Myocyte (in vitro differentiated cells): ENCODE measurements around the gene ITGB1BP1. TPM values are rescaled to one million over a fixed set of nuclear protein-coding genes. Genes with fewer than 3 reads are reported as not detected.

Experiments
- DNase-seq: peaks from one replicate; pipeline ENCODE4 v3.0.0-alpha.2; 2012; ENCODE audit warnings: low read depth
- polyA plus RNA-seq: library from polyadenylated mRNA; unstranded; fragments of >200 nt; gene quantifications from one replicate; pipeline ENCODE4 v1.2.1, GENCODE V29; 2012; ENCODE audit warnings: missing spikeins
- total RNA-seq: library from RNA; depleted of rRNA; stranded (reverse); fragments of >200 nt; gene quantifications from 2 replicates; pipeline ENCODE4 v1.2.3, GENCODE V29; 2014

Gene ITGB1BP1, protein sequence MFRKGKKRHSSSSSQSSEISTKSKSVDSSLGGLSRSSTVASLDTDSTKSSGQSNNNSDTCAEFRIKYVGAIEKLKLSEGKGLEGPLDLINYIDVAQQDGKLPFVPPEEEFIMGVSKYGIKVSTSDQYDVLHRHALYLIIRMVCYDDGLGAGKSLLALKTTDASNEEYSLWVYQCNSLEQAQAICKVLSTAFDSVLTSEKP
- 45.9 and 47.4 TPM in 2 replicates for total RNA-seq
- polyA plus RNA-seq, result 186 TPM

- DNase-seq, result peak; percentile 99
Measured at GRCh38 chr2:9423100-9423921, at the start of gene ITGB1BP1, which contains the start of gene CPSF3. ITGB1BP1 (minus strand) TSS chr2:9423528; CDS start chr2:9418697, 4,831 bp downstream. CPSF3 (plus strand) TSS chr2:9423654; CDS start chr2:9423774, 120 bp downstream.

- DNase-seq, result no peak
Measured at GRCh38 chr2:9472511-9472910, 49.2 kb upstream of the ITGB1BP1 start.

GRCh38 chr2:9471206-9471605, 47.9 kb upstream of the ITGB1BP1 start:
- no peak for DNase-seq

DNA sequence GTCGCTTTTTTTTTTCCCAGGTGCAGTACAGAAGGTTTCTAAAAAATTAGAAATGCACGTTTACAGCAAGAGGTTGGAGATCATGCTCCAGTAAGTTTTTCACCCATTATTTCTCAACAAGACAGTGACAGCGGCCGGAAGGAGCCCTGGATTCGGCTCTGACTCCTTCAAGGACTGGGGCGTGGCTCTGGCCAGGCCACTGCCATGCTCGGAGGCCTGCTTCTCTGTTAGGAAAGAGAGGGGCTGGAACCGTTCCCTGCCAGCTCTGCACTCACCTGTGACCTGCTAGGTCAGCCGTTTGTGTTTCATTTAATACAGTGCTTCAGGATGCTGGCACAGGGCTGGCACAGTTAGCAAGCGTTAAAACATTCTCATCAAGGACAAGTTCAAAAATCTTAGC, 44.4 kb upstream of the ITGB1BP1 start:
- DNase-seq, result no peak

DNA sequence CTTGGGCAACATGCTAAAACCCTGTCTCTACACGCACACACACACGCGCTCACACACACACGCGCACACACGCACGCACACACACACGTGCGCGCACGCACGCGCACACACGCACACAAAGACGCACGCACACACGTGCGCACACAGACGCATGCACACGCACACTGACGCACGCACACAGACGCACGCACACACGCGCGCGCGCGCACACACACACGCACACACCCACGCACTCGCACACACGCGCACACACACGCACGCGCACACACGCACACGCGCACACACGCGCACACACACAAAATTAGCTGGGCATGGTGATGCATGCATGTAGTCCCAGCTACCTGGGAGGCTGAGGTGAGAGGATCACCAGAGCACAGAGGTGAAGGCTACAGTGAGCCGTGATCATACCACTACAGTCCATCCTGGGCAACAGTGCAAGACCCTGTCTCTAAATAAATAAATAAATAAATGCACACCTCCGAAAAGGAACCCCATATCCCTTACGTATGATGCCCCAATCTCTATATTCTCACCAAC, 42.9 kb upstream of the ITGB1BP1 start:
- DNase-seq, result no peak

DNA sequence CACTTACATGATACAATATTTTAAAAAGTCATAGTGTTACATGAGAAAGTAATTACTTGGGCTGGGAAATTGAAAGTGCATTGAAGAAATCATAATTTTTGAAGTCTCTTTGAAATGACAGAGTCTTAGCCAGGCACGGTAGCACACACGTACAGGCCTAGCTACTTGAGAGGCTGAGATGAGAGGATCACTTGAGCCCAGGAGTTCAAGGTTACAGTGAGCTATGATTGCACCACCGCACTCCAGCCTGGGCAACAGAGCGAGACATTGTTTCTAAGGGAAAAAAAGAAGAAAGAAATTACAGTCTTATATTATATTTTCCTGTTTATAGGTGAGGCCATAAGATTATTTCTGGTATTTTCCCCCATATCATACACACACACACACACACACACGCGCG, 41.8 kb upstream of the ITGB1BP1 start:
- no peak for DNase-seq

DNA sequence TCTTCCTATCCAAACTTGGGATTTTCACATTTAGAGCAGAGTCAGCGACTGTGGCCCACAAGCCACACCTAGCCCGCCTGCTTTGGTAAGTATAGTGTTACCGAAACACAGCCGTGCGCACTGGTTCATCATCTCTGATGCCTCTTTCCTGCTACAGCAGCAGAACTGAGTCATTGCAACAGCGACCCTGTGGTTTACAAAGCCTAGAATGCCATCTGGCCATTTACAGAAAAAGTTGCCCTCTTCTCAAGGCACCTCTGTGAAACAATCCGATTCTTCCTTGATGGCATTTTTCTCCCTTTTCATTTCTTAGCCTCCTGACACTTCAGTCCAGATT, 40.3 kb upstream of the ITGB1BP1 start:
- peak; percentile 87 for DNase-seq

DNA sequence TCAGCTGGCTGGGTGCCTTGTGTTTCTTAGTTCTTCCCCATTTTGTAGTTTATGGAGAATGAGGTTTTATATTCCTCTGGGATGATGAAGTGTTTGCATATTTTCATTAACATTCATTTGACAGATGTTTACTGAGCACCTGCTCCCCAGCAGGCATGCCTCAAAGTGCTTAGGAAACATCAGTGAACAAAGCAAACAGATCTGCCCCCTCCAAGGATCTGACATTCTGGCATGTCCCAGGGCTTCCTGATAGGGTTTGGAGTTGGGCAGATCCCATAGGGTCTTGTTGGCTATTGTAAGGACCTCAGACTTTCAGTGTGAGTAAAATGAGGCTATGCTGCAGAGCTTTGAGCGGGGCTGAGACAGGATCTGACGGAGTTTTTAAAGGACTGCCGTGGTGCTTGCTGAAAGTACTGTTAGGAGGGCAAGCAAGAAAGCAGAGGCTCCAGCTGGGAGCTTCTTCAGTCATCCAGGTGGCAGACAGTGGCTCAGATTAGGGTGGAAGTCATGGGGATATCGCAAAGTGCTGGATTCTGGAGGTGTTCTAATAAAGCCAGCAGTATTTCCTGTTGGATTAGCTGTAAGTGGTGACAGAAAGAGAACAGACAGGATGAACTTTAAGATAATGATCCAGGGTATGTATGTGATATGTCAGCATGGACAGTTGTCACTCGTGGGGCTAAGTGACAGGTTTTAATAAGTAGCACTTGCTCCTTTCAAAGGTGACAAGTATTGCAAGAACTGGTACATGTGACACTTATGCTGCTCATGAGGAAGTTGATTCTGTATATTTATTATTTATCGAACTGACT, 39.8 kb upstream of the ITGB1BP1 start:
- peak; percentile 43 for DNase-seq

- no peak for DNase-seq
Measured at GRCh38 chr2:9462313-9462712, 39.0 kb upstream of the ITGB1BP1 start.

- no peak for DNase-seq
Measured at GRCh38 chr2:9461079-9461478, 37.8 kb upstream of the ITGB1BP1 start.

GRCh38 chr2:9460441-9461017, 37.2 kb upstream of the ITGB1BP1 start:
- no peak for DNase-seq

DNA sequence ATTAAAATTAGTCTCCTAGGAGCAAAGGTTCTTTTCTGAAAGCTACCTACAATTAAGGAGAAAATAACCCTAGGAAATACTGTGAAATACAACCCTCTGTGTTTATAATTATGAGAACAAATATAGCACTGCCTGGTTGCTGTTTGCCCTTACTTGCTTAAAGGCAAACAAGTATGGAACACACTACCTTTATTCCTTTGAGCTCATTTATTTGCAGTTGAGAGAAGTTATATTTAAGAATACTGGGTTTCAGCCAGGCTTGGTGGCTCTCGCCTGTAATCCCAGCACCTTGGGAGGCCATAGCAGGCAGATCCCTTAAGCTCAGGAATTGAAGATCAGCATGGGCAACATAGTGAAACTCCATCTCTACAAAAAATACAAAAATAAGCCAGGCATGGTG, 27.9 kb upstream of the ITGB1BP1 start:
- DNase-seq, result no peak

DNA sequence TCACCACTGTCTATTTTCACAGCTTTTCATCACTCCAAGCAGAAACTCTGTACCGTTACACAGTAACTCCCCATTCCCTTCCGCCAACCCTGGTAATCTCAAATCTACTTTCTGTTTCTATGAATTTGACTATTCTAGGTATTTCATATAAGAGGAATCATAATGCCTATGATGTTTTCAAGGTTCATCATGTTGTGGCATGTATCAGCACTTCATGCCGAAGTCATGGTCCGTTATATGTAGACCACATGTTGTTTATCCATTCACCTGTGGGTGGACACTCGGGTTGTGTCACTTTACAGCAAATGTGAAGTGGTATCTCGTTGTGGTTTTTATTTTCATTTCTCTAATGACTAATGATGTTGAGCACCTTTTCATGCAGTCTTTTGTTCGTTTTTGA, 21.8 kb upstream of the ITGB1BP1 start:
- no peak for DNase-seq

DNA sequence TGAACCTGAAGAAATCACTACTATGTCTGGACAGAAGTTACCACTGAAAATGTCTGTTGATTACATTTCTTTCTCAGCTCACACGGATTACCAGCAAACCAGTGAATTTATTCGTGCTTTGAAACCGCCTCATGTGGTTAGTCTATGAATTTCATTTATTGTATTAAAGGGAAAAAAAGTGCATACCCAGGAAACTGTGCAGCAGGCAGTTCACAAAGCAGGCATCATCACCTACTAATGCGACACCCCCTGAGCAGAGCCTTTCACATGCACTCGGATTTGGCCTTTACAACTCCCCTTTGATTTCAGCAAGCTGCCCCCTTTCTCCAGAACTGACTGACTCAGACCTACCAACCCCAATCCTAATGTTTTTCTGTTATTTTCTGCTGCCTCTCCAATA, 20.2 kb upstream of the ITGB1BP1 start:
- no peak for DNase-seq

- no peak for DNase-seq
Measured at GRCh38 chr2:9441556-9441955, 18.2 kb upstream of the ITGB1BP1 start.

- no peak for DNase-seq
Measured at GRCh38 chr2:9440058-9440727, 16.9 kb upstream of the ITGB1BP1 start.

DNA sequence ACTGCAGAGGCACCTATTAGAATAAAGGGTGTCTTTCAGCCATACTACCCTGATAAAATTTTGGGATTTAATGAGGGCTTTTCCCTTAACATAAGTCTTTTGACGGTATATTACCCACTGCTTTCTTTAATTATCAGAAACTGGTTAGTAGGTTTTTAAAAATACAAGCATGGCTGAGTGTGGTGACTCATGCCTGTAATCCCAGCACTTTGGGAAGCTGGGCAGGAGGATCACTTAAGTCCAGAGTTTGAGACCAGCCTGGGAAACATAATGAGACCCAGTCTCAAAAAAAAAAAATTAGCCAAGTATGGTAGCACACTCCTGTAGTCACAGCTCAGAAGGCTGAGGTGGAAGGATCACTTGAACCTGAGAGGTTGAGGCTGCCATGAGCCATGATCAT, 16.2 kb upstream of the ITGB1BP1 start:
- DNase-seq, result no peak

DNA sequence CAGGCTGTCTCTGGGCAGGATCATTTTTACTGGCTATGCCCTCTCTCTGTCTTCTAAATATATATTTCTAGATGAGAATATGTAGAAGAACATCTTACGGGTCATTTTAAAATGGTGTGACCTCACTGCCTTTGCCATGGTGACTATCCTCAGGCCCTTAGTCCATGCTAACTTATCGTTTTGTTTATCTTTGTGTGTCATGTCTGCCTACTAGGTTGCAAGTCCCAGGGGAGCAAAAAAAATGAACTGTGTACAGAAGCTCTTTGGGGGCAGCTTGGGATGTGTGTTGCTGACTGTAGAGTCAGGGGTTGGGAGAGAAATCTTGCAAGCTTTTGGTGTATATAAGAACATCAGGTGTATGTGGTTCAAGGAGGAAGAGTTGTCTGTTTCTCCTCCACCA, 11.2 kb upstream of the ITGB1BP1 start:
- no peak for DNase-seq

DNA sequence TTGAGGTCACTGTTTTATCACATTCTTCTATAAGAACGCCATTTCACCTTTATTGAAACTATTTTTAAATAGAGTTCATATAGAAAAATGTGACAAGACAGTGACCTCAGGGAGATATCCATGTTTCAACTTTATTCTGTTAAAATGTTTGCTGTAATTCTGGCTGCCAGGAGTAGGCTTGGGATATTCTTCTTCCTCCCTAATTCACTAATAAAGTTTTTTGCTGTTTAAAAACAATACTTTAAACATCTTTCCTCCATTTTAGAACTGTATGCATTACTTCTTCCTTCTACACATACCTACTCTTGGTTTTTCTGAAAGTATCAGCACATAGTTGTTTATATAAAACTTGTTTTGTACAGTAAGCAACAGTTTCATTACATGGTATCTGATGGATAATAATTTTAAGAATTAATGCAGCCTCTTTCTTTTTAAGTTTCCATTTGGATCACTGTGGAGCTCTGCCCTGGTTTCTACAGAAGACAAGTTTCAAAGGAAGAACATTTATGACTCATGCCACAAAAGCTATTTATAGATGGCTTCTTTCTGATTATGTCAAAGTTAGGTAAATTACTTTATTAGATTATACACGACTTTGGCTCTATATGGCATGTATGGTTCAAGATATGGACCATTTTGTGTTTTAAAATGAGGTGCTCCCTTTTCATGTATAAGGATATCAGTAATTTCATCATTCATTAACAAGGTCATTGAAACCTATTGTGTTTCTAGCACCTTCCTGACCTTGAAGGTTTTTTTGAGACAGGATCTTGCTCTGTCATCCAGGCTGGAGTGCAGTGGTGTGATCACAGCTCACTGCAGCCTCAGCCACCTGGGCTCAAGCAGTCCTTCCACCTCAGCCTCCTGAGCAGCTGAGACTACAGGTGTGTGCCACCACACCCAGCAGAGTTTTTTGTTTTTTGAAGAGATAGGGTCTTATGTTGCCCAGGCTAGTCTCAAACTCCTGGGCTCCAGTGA, 7.3 kb upstream of the ITGB1BP1 start:
- no peak for DNase-seq
